Stimulated activated CD4-positive, alpha-beta T cell treated with anti-CD3 and anti-CD28 coated beads, TNF-alpha, amount 100 ng/mL, for 1 hour (primary cell): ENCODE results near the gene EHBP1.
"Not testable (repeated sequence)": the region's sequence is repeated elsewhere in the genome, so short reads cannot be mapped to it uniquely, and the experiment has no call there.

Experiments
- DNase-seq, 3 donors: peaks; one replicate each; pipeline ENCODE4 v3.0.0-alpha.2; 2020; ENCODE audit warnings: low read depth in 3 of 3, low spot score in 1 of 3

The EHBP1 gene

GRCh38 chr2:63059793-63060471 lies 354.4 kb downstream of the EHBP1 start:
- DNase-seq = no peak

- no peak for DNase-seq
These were observed 355.0 kb downstream of the EHBP1 start for GRCh38 chr2:63060472-63060991.

GRCh38 chr2:63064197-63064596 lies 358.7 kb downstream of the EHBP1 start:
- no peak for DNase-seq

- DNase-seq = no peak
These were observed 359.1 kb downstream of the EHBP1 start for GRCh38 chr2:63064661-63065060.

GRCh38 chr2:63066265-63066664 lies 360.8 kb downstream of the EHBP1 start:
- no peak for DNase-seq

DNA sequence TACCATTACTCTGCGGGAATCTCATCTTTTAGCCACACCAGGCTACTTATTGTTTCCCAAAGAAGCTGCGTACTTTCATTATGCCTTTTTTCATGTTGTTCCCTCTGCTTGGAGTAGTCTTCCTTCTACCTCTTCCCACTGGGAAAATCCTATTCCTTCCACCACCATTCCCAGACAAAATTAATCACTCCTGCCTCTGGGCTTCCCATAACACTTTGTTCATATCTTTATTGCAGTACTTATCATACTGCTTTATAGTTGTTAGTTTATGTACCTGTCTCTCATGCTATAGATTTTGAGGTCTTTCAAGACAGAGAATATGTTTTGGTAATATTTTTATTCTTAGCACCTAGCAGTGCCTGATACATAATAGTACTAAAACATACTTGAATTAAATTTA lies 361.3 kb downstream of the EHBP1 start:
- no peak for DNase-seq

- no peak for DNase-seq
These were observed 366.2 kb downstream of the EHBP1 start for GRCh38 chr2:63071664-63072063.

GRCh38 chr2:63073994-63074393 lies 368.5 kb downstream of the EHBP1 start:
- no peak for DNase-seq

DNA sequence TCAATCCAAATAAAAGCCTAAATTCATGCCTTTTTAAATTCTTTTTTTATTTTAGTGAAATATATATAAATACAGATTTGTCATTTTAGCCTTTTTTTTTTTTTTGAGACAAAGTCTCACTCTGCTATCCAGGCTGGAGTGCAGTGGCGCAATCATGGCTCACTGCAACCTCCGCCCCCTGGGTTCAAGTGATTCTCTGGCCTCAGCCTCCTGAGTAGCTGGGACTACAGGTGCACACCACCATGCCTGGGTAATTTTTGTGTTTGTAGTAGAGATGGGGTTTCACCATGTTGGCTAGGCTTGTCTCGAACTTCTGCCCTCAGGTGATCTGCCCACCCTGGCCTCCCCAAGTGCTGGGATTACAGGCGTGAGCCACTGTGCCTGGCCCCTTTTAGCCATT lies 368.9 kb downstream of the EHBP1 start:
- DNase-seq = not testable (repeated sequence)

- no peak for DNase-seq
These were observed 373.5 kb downstream of the EHBP1 start for GRCh38 chr2:63078852-63079606.

- DNase-seq = no peak
These were observed 375.9 kb downstream of the EHBP1 start for GRCh38 chr2:63081404-63081803.

DNA sequence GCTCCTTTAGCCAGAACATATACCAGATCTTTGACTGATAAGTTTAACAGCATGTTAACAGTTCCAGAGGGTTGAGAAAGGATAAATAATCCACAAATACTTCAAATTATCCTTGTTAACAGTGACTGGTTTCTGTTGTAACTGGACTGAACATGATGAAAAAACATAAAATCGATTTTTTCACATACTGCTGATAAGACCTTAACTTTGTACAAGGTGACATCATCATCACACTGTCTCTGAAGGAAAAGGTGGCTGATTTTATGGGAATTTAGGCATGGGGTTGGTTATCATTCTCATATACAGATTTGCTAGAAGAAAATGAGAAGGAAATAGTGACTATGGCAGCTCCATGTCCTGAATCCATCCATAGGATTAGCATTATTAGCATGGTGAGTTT lies 381.2 kb downstream of the EHBP1 start:
- DNase-seq = no peak

DNA sequence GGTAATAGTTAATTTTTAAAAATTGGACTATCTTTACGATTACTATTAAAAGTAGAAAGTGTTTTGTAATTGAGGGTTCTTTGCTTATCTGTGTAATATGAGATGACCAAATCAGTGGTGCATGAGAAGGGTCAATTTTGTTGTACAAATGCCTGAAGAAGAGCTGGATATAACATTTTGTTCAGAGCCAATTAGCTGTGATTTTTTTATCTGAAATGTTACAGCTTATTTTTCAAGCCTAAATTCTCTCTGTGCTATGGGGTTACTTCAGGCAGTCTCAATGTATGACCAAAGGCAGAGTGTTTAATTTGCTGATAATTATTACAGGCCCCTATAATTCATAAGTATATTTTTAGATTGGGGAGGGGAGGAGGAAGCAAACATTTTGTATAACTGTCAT lies 386.9 kb downstream of the EHBP1 start:
- no peak for DNase-seq

DNA sequence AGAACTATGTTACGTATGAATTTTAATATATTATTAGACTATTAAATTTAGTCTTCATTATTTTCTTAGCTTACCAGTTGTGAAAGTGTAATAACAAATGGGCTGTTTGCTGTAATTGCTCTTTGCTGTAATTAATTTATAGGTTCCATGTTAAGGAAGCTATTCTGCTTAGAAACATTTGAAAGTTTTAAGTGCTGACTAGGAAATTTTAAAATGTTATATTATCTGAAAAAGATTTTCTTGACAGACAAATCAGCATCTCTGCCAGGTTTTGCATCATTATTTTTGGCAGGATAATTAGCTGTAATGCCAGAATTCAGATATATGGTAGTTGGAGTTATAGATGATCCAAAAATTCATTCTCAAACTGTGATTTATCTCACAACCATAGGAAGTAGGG lies 387.3 kb downstream of the EHBP1 start:
- no peak for DNase-seq

- no peak for DNase-seq
These were observed 388.0 kb downstream of the EHBP1 start for GRCh38 chr2:63093502-63093901.
